PFSK-1 (cell line): ENCODE data around the gene APOL4.

ENCODE experiments used
- FOXP2 ChIP-seq: optimal IDR thresholded peaks from 2 replicates; pipeline ENCODE3; 2011; ENCODE audit warnings: borderline replicate concordance, control low read depth, inconsistent platforms; ENCODE audit not compliant: insufficient read depth; ENCODE audit errors: extremely low read length, extremely low read depth
- POLR2AphosphoS5 ChIP-seq: IDR thresholded peaks from 2 replicates; pipeline ENCODE4 v1.6.1; 2012; ENCODE audit warnings: low read depth, mild to moderate bottlenecking, control low read depth, low read length, moderate library complexity
- SIN3A ChIP-seq: IDR thresholded peaks from 2 replicates; pipeline ENCODE4 v1.6.1; 2012; ENCODE audit warnings: mild to moderate bottlenecking, low read length, moderate library complexity, borderline replicate concordance; ENCODE audit not compliant: insufficient read depth
- TAF1 ChIP-seq: IDR thresholded peaks from 2 replicates; pipeline ENCODE4 v1.6.1; 2012; ENCODE audit warnings: low read length, control low read depth, borderline replicate concordance; ENCODE audit not compliant: insufficient read depth
- TF ChIP-seq, protein P1 (sequence below), 2 experiments: IDR thresholded peaks; 2 replicates each; pipeline versions ENCODE4 v1.6.1 to v1.8.0; 2011 to 2012; ENCODE audit warnings: low read depth in 2 of 2, low read length in 2 of 2, control low read depth in 1 of 2, inconsistent platforms in 1 of 2, mild to moderate bottlenecking in 1 of 2, moderate library complexity in 1 of 2; ENCODE audit not compliant: insufficient read depth in 1 of 2

Gene APOL4

DNA sequence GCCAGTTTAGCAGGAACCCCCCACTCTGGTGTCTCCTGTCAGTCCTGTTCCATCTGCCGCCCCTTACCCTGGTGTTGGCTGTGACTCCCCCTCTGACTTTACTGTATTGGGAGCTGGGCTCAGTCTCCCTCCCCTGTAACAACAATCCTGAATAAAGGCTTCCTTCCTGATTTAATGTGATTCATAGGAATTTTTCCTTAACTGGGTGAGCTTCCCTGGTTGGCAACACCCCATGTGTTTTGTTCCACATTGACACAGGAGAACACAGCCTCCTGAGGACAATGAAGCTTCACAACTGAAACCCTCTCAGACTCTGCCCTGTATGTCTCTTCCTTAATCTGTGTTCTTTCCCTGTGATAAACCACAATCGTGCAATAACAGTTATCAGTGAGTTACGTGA lies 8.4 kb downstream of the APOL4 start:
- TF ChIP-seq, protein P1, sequence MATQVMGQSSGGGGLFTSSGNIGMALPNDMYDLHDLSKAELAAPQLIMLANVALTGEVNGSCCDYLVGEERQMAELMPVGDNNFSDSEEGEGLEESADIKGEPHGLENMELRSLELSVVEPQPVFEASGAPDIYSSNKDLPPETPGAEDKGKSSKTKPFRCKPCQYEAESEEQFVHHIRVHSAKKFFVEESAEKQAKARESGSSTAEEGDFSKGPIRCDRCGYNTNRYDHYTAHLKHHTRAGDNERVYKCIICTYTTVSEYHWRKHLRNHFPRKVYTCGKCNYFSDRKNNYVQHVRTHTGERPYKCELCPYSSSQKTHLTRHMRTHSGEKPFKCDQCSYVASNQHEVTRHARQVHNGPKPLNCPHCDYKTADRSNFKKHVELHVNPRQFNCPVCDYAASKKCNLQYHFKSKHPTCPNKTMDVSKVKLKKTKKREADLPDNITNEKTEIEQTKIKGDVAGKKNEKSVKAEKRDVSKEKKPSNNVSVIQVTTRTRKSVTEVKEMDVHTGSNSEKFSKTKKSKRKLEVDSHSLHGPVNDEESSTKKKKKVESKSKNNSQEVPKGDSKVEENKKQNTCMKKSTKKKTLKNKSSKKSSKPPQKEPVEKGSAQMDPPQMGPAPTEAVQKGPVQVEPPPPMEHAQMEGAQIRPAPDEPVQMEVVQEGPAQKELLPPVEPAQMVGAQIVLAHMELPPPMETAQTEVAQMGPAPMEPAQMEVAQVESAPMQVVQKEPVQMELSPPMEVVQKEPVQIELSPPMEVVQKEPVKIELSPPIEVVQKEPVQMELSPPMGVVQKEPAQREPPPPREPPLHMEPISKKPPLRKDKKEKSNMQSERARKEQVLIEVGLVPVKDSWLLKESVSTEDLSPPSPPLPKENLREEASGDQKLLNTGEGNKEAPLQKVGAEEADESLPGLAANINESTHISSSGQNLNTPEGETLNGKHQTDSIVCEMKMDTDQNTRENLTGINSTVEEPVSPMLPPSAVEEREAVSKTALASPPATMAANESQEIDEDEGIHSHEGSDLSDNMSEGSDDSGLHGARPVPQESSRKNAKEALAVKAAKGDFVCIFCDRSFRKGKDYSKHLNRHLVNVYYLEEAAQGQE (IDR thresholded peaks at IDR 0.05; ENCODE audit: insufficient read depth in 1 of 2, low read depth in 2 of 2, low read length in 2 of 2), result no peak
- TF ChIP-seq TAF1 (no peak), POLR2AphosphoS5 (no peak), SIN3A (no peak), FOXP2 (no peak)

DNA sequence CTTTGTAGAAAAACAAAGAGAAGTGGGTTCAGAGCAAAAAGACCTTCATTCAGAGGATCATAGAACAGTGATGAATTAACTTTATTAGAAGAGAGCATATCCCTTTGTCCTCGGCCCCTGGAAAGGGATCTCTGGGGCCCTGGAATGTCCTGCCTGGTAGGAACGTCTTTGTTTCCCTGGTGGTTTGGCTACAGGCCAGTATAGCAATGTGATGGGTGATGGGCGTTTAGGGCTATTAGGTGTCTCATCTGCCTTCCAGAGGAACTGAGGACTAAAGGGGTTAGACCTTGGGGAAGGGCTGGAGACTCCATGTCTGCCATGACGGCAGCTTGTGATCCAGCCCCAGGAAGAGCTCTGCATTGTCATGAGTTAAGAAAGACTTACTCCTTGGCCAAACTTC lies 9.1 kb downstream of the APOL4 start:
- TF ChIP-seq FOXP2 (no peak), POLR2AphosphoS5 (no peak), TAF1 (no peak), SIN3A (no peak)
- TF ChIP-seq, protein P1 (IDR thresholded peaks at IDR 0.05; ENCODE audit: insufficient read depth in 1 of 2, low read depth in 2 of 2, low read length in 2 of 2), result no peak

DNA sequence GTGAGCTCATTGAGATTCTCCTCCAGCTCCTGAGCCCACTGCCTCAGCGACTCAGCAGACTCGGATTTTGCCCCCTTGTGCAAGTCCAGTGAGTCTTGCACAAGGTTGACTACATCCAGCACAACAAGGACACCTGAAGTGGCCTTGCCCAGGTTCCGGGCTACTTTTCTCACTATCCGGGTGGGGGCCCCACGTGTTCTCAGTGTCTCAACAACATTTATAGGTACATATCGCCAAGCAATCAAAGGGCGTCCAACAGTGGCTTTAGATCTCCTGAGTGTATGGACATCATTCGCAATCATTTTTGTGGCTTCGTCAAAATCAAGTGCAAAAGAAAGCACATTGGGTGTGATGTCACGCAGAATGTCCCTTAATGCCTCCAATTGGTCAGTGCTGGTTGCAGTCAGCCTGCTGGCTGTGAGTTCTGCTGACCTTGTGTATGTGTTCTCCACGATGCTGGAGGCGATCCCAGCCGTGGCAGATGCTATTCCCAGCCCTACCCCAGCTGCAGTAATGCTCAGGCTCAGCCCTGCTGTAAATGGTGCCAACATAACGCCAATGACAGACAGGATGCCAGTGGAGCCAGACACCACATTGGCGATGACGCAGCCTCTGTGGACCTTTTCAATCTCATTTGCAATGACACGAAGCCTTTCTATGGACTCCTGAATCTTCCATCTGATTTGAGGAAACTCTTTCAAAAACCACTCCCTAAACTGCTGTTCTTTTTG lies 10.3 kb downstream of the APOL4 start:
- TF ChIP-seq TAF1, result no peak

DNA sequence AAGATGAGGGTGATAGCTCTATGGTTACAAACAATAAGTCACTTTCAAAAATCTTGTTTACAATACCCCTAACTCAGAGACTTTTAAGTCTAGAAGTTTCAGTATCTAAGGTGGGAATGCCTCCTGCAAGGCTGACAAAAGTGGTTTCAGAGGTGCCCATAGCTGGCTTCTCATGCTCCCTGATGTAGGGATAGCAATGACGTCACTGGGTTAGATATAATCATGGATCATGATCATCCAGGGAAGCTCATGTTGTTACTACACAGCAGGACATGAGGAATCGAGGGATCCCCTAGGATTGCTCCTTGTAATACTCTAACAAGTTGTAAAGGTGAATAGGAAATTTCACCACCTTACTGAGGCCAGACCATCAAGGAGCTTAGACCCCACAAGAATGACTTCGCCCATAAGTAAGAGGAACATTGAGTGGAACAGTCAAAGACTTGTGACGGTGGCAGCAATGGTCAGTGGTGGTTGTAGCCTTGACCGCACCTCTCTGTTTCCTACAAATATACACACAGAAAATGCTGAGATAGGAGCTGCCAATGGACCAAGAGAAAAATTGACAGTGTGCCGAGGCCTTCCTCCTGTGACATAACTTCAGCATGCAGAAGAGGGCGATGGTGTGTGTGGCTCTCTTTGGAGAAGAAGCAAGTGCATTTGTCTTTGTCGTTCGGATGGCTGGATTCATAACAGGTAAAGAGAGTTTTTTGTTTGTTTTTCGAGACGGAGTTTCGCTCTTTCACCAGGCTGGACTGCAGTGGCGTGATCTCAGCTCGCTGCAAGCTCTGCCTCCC lies 15.6 kb downstream of the APOL4 start:
- no peak for TF ChIP-seq SIN3A

DNA sequence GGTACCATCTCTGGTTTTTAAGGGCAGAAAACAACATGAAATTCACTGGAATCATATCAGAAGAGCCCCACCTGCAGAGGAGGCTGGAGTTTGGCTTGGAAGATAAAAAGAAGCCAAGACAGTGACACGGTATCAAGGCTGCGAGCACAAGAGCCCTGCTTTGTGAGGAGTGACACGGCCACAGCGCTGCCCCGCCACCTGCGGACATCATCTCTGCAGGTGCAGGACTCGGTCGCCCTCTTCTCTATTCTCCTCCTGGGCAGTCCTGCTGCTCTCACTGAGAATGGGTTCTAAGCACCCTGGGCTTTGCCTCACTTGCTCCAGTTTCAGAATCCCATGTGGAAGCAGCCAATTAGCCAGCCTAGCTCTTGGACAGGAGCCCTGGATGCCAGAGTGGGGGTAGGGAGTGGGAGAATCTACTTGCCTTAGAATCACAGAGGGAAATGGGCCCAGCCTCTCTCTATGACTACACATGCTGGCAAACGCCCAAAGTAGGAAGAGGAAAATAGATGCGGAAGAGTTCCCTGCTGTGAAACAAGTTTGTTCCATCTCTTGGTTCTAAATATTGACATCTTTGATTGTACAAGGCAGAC lies 17.1 kb downstream of the APOL4 start:
- no peak for TF ChIP-seq FOXP2

DNA sequence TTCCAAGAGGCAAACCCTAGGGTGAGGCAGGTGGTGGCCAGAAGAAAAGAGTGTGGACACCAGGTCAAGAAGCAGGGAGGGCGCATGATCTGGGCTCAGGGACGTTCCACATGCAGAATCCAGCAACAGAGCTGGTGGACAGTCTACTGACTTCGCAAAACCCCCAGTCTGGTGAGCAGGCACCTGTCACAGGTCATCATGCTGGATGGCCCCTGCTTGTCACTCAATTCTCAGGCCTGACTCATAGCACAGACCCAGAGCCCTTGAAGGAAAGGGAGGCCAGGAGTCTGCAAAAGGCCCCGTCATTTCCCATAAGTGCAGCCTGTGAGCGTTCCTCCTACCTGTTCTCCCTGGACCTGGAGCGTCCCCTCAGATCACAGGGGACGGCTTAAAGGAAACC lies 18.2 kb downstream of the APOL4 start:
- TF ChIP-seq, protein P1 (IDR thresholded peaks at IDR 0.05; ENCODE audit: insufficient read depth in 1 of 2, low read depth in 2 of 2, low read length in 2 of 2), result no peak
- TF ChIP-seq FOXP2 (no peak), SIN3A (no peak), TAF1 (no peak), POLR2AphosphoS5 (no peak)

DNA sequence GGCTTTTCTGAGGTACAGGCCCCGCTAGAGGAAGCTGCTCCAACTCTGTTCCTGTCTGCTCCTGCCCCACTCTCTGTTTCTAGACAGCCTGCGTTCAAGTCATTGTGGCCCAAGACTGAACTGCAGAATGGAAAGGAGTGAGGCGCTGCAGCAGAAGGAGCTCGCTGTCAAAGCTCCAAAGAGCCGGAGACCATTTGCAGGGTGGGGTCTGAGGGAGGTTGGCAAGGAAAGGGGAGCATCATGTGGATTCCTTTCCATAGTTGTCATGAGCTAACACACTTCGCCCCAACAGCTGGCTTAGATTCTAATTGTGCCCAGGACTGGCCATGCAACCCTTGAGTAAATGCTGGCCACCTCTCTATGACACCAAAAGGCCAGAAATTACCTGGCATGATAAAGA lies 18.8 kb downstream of the APOL4 start:
- no peak for TF ChIP-seq TAF1
- no peak for TF ChIP-seq FOXP2
- TF ChIP-seq, protein P1 (IDR thresholded peaks at IDR 0.05; ENCODE audit: insufficient read depth in 1 of 2, low read depth in 2 of 2, low read length in 2 of 2), result no peak
- TF ChIP-seq POLR2AphosphoS5, result no peak
- no peak for TF ChIP-seq SIN3A
